Lower lobe of right lung (tissue), 2 donors: Measurements from ENCODE around the gene PLAAT3. TPM values are rescaled to one million over a fixed set of nuclear protein-coding genes. Genes with fewer than 3 reads are reported as not detected.
"Not testable (repeated sequence)": the region's sequence is repeated elsewhere in the genome, so short reads cannot be mapped to it uniquely, and the experiment has no call there.

Experiments
- ATAC-seq, 2 donors: fragments of 200-7000 bp; cut with Tn5 transposase; one replicate each; pipeline ENCODE4 v1.9.1; 2020 to 2022; ENCODE audit warnings: mild to moderate bottlenecking in 2 of 2, moderate library complexity in 2 of 2
- DNase-seq: peaks from one replicate; pipeline ENCODE4 v3.0.0-alpha.2; 2020
- H3K27ac ChIP-seq: fragments of 200-600 bp; one replicate; pipeline ENCODE4 v1.8.0; 2022
- H3K27me3 ChIP-seq: fragments of 200-600 bp; one replicate; pipeline ENCODE4 v1.8.0; 2022; ENCODE audit warnings: low read depth
- H3K36me3 ChIP-seq: fragments of 200-600 bp; one replicate; pipeline ENCODE4 v1.8.0; 2022; ENCODE audit warnings: mild to moderate bottlenecking
- H3K4me1 ChIP-seq: fragments of 200-600 bp; one replicate; pipeline ENCODE4 v1.8.0; 2022
- H3K4me3 ChIP-seq: fragments of 200-600 bp; one replicate; pipeline ENCODE4 v1.8.0; 2022; ENCODE audit warnings: mild to moderate bottlenecking
- H3K9me3 ChIP-seq: fragments of 200-600 bp; one replicate; pipeline ENCODE4 v1.8.0; 2022
- intact Hi-C: fragments of 100-400 bp; cut with DNase I; formaldehyde crosslinking; loops from one replicate; pipeline ENCODE4 v1.11.0; 2022
- total RNA-seq: library from RNA; stranded (reverse); fragmentation: NEBNext Ultra II Directional; extraction: Animal tissue kit (Norgen Biotek cat#: 25700); gene quantifications from one replicate; pipeline ENCODE4 v1.2.1, GENCODE V29; 2021
- TF ChIP-seq, protein P1 (sequence below): fragments of 200-600 bp; IDR thresholded peaks from one replicate; pipeline ENCODE4 v1.8.0; 2022; ENCODE audit warnings: antibody characterized with exemption, mild to moderate bottlenecking
- donor health status: DM: no; HTN: yes; CAD: no; lungs with severe emphysema.

The PLAAT3 gene
- total RNA-seq, 1 donor from 2014 or later, result 81.9 TPM

DNA sequence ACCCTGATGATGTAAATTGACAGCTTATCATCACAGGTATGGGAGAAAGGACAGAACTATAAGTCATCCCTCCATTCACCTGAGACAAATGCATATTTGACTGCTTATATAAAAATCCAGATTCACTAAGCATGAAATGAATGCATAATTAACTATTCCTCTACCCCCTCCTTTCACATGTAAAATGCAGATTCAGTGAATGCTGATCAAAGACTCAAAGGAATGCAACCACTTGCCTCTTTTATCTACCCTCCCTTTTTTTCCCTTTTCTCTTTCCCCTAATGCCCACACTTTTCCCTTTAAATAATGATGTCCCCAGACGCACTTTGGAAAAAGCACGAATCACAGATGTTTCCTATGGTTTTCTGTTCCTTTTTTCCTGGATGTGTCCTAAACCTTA is 82.1 kb downstream of the PLAAT3 start:
- ATAC-seq (no peak), DNase-seq (no peak)
- H3K36me3 ChIP-seq, result no peaks in the 10 kb centered on the region
- H3K27ac ChIP-seq, result peak overlapping the region; percentile 79
- intact Hi-C loops, result no loop called here
- no peak overlapping the region for H3K4me3 ChIP-seq
- TF ChIP-seq, protein P1, sequence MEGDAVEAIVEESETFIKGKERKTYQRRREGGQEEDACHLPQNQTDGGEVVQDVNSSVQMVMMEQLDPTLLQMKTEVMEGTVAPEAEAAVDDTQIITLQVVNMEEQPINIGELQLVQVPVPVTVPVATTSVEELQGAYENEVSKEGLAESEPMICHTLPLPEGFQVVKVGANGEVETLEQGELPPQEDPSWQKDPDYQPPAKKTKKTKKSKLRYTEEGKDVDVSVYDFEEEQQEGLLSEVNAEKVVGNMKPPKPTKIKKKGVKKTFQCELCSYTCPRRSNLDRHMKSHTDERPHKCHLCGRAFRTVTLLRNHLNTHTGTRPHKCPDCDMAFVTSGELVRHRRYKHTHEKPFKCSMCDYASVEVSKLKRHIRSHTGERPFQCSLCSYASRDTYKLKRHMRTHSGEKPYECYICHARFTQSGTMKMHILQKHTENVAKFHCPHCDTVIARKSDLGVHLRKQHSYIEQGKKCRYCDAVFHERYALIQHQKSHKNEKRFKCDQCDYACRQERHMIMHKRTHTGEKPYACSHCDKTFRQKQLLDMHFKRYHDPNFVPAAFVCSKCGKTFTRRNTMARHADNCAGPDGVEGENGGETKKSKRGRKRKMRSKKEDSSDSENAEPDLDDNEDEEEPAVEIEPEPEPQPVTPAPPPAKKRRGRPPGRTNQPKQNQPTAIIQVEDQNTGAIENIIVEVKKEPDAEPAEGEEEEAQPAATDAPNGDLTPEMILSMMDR, result no peak
- no peaks in the 10 kb centered on the region for H3K9me3 ChIP-seq
- peaks cover 40% of the 10 kb centered on the region for H3K4me1 ChIP-seq
- H3K27me3 ChIP-seq, result no peaks in the 10 kb centered on the region

DNA sequence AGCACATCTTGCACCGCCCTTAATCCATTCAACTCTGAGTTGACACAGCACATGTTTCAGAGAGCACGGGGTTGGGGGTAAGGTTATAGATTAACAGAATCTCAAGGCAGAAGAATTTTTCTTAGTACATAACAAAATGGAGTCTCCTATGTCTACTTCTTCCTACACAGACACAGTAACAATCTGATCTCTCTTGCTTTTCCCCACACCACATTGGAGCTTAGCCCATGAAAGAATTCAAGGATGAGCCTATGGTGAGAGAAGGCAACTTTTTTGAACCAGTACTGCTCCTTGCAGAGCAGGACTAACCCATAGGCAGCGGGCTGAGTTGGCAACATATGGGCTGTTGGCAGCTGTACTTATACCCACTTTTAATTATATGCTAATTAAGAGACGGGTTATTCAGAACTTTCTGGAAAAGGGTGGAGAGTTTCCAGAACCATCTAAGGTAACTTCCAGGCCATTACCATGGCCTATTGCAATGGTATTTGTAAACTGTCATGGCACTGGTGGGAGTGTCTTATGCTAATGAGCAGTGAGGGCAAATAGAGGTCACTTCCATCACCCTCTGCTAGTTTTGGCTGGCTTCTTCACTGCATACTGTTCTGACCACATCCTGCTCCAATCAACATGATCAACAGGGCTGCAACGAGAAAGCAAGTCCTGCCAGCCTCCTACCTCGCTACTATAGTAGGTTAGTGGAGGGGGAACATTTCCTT is 83.0 kb downstream of the PLAAT3 start:
- DNase-seq, H3K9me3 ChIP-seq, H3K36me3 ChIP-seq, H3K4me3 ChIP-seq, intact Hi-C loops, H3K27me3 ChIP-seq: not testable (repeated sequence)
- peak; percentile 86 to 95 for ATAC-seq
- Histone ChIP-seq H3K27ac (peak overlapping the region; percentile 79), H3K4me1 (peaks cover 33% of the 10 kb centered on the region)

DNA sequence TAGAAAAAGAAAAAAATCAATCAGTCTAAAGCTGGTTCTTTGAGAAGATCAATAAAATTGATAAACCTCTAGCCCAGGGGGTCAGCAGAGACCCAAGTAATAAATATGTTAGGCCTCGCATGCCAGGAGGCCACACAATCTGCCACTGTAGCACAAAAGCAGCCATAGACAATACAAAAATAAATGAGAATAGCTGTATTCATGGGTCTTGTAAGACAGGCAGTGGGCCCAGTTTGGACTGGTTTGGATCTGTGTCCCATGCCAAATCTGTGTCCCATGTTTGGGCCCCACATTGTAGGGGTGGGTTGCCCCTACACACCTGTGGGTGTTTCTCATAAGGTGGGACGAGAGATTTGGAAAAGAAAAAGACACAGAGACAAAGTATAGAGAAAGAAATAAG is 84.2 kb downstream of the PLAAT3 start:
- no peaks in the 10 kb centered on the region for H3K36me3 ChIP-seq
- intact Hi-C loops, result no loop called here
- H3K4me1 ChIP-seq, result peaks cover 25% of the 10 kb centered on the region
- TF ChIP-seq, protein P1, result no peak
- no peaks in the 10 kb centered on the region for H3K9me3 ChIP-seq
- no peak overlapping the region for H3K4me3 ChIP-seq
- no peaks in the 10 kb centered on the region for H3K27me3 ChIP-seq
- DNase-seq (no peak), ATAC-seq (no peak)
- H3K27ac ChIP-seq, result peak overlapping the region; percentile 76

DNA sequence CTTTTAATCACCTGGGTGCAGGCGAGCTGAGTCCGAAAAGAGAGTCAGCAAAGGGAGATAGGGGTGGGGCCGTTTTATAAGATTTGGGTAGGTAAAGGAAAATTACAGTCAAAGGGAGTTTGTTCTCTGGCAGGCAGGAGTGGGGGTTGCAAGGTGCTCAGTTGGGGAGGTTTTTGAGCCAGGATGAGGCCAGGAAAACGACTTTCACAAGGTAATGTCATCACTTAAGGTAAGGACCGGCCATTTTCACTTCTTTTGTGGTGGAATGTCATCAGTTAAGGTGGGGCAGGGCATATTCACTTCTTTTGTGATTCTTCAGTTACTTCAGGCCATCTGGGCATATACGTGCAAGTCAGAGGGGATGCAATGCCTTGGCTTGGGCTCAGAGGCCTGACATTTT is 84.9 kb downstream of the PLAAT3 start:
- ATAC-seq, H3K9me3 ChIP-seq, H3K4me3 ChIP-seq, DNase-seq, H3K36me3 ChIP-seq, H3K27me3 ChIP-seq, intact Hi-C loops: not testable (repeated sequence)
- H3K27ac ChIP-seq, result peak overlapping the region; percentile 76
- peaks cover 25% of the 10 kb centered on the region for H3K4me1 ChIP-seq

DNA sequence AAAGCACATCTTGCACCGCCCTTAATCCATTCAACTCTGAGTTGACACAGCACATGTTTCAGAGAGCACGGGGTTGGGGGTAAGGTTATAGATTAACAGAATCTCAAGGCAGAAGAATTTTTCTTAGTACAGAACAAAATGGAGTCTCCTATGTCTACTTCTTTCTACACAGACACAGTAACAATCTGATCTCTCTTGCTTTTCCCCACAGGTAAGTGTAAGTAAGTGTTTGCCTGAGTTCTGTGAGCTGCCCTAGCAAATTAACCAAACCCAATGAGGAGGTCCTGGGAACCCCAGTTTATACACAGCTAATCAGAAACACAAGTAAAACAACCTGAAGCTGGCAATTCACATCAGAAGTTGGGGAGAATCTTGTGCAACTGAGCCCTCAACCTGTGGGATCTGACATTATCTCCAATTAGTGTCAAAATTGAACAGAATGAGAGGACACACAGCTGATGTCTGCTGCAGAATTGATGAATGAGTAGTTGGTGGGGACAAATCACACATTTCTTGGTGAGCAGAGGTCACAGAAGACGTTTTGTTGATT is 85.4 kb downstream of the PLAAT3 start:
- peak overlapping the region; percentile 76 for H3K27ac ChIP-seq
- H3K4me1 ChIP-seq, result peaks cover 25% of the 10 kb centered on the region
- H3K36me3 ChIP-seq, DNase-seq, H3K9me3 ChIP-seq, intact Hi-C loops, H3K4me3 ChIP-seq, H3K27me3 ChIP-seq: not testable (repeated sequence)
- ATAC-seq, result peak in 1 of 2 donors; percentile 24

DNA sequence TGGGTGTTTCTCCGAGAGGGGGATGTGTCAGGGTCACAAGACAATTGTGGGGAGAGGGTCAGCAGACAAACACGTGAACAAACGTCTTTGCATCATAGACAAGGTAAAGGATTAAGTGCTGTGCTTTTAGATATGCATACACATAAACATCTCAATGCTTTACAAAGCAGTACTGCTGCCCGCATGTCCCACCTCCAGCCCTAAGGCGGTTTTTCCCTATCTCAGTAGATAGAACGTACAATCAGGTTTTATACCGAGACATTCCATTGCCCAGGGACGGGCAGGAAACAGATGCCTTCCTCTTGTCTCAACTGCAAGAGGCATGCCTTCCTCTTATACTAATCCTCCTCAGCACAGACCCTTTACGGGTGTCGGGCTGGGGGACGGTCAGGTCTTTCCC is 86.1 kb downstream of the PLAAT3 start:
- Histone ChIP-seq H3K27ac (peak overlapping the region; percentile 49), H3K4me1 (peaks cover 25% of the 10 kb centered on the region)
- H3K27me3 ChIP-seq, ATAC-seq, DNase-seq, intact Hi-C loops, H3K36me3 ChIP-seq, H3K9me3 ChIP-seq, H3K4me3 ChIP-seq: not testable (repeated sequence)

DNA sequence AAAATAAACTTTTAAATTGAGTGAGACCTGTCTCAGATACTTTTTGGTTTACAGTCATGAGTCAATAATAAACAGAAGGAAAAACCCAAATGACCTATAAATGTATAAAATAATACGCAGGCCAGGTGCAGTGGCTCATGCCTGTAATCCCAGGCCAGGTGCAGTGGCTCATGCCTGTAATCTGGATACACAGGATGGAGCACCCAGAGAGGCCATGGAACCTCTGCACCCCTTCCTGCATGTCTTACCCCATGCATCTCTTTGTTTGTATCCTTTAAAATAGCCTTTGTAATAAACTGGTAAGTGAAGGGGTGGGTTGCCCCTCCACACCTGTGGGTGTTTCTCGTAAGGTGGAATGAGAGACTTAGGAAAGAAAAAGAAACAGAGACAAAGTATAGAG is 86.6 kb downstream of the PLAAT3 start:
- Histone ChIP-seq H3K27ac (peak overlapping the region; percentile 49), H3K4me1 (peaks cover 22% of the 10 kb centered on the region), H3K9me3 (no peaks in the 10 kb centered on the region), H3K4me3 (no peak overlapping the region), H3K36me3 (no peaks in the 10 kb centered on the region), H3K27me3 (no peaks in the 10 kb centered on the region)
- intact Hi-C loops, result no loop called here
- DNase-seq (no peak), ATAC-seq (peak in 1 of 2 donors; percentile 54)
- TF ChIP-seq, protein P1, result no peak

Other genes starting within 250 kb of the PLAAT3 start
- gene SLC22A9, start 244.6 kb downstream of the PLAAT3 start, total RNA-seq, result not detected
- gene PLAAT5, start 123.3 kb downstream of the PLAAT3 start, total RNA-seq, result 2.2 TPM
- 0.68 TPM for gene LGALS12, start 108.3 kb downstream of the PLAAT3 start, total RNA-seq
- 150 TPM for gene PLAAT4, start 77.6 kb downstream of the PLAAT3 start, total RNA-seq
- 2.9 TPM for gene PLAAT2, start 51.1 kb downstream of the PLAAT3 start, total RNA-seq
- gene ATL3, start 56.9 kb upstream of the PLAAT3 start, total RNA-seq, result 72.8 TPM
- gene RTN3, start 67.1 kb upstream of the PLAAT3 start, total RNA-seq, result 140 TPM
- 9.3 TPM for gene ZFTA, start 154.3 kb upstream of the PLAAT3 start, total RNA-seq
- 21.7 TPM for gene SPINDOC, start 199.0 kb upstream of the PLAAT3 start, total RNA-seq
- gene MARK2, start 224.7 kb upstream of the PLAAT3 start, total RNA-seq, result 44.9 TPM